Heart right ventricle (tissue), 16 donors: Measurements from ENCODE around the gene LLGL2. TPM values are rescaled to one million over a fixed set of nuclear protein-coding genes. Genes with fewer than 3 reads are reported as not detected.

ENCODE experiments used
- ATAC-seq, 8 donors: fragments of 200-7000 bp; cut with Tn5 transposase; one replicate each; pipeline ENCODE4 v1.9.1; 2020; ENCODE audit warnings: mild to moderate bottlenecking in 8 of 8, moderate library complexity in 8 of 8, moderate number of reproducible peaks in 1 of 8
- DNase-seq, 2 donors: peaks; one replicate each; pipeline ENCODE4 v3.0.0-alpha.2; 2020
- H3K27ac ChIP-seq, 10 donors: fragments of 200-600 bp; sonication (generic) in 2 of 10; one replicate each; pipeline versions ENCODE4 v1.5.0 to v1.8.0; 2020 to 2022; ENCODE audit warnings: mild to moderate bottlenecking in 3 of 10
- H3K27me3 ChIP-seq, 7 donors: fragments of 200-600 bp; one replicate each; pipeline ENCODE4 v1.8.0; 2021 to 2022; ENCODE audit warnings: mild to moderate bottlenecking in 2 of 7
- H3K36me3 ChIP-seq, 9 donors: fragments of 200-600 bp; sonication (generic) in 1 of 9; one replicate each; pipeline versions ENCODE4 v1.5.0 to v1.8.0; 2020 to 2022; ENCODE audit warnings: mild to moderate bottlenecking in 2 of 9
- H3K4me1 ChIP-seq, 9 donors: fragments of 200-600 bp; sonication (generic) in 1 of 9; one replicate each; pipeline versions ENCODE4 v1.5.0 to v1.8.0; 2020 to 2022; ENCODE audit warnings: mild to moderate bottlenecking in 4 of 9
- H3K4me3 ChIP-seq, 10 donors: fragments of 200-600 bp; sonication (generic) in 2 of 10; one replicate each; pipeline versions ENCODE4 v1.5.0 to v1.8.0; 2020 to 2022; ENCODE audit warnings: mild to moderate bottlenecking in 7 of 10, moderate library complexity in 2 of 10
- H3K9me3 ChIP-seq, 11 donors: fragments of 200-600 bp in 10 of 11; sonication (generic) in 2 of 11; one replicate each; pipeline versions ENCODE4 v1.5.0 to v1.8.0; 2013 to 2022; ENCODE audit warnings: mild to moderate bottlenecking in 2 of 11, control low read depth in 1 of 11, moderate library complexity in 1 of 11
- CTCF ChIP-seq, 9 donors: fragments of 200-600 bp; sonication (generic) in 2 of 9; IDR thresholded peaks; one replicate each; pipeline versions ENCODE4 v1.5.0 to v1.8.0; 2021 to 2022; ENCODE audit warnings: antibody characterized with exemption in 9 of 9, mild to moderate bottlenecking in 5 of 9, moderate library complexity in 1 of 9
- WGBS, 2 donors: extraction: QIAGEN DNeasy Blood & Tissue Kit; methylation state at CpG; one replicate each; pipeline ENCODE4 v1.1.7; 2013; ENCODE audit warnings: inconsistent platforms in 1 of 2; 5-methylcytosine and 5-hydroxymethylcytosine counted together
- intact Hi-C, 10 donors: fragments of 100-400 bp; cut with DNase I; formaldehyde crosslinking; loops; one replicate each; pipeline versions ENCODE4 v1.11.1 to v1.14.2; 2022
- polyA plus RNA-seq, 2 donors: library from polyadenylated mRNA; stranded (reverse); fragments of 200-250 nt; gene quantifications; one replicate each; pipeline ENCODE4 v1.2.3, GENCODE V29; 2013
- total RNA-seq, 10 donors: library from RNA; stranded (reverse); fragmentation: NEBNext Ultra II Directional in 3 of 10; extraction: Animal tissue kit (Norgen Biotek cat#: 25700) in 3 of 10; gene quantifications; one replicate each; pipeline versions ENCODE4 v1.2.1 to v1.2.4, GENCODE V29; 2021 to 2023
- donor health status: Arrhythmogenic right ventricular cardiomyopathy.
- donor health status: ischemic (EF 13 %, LVEDD 7.1; RV severe dilation, severe dysfunction).
- donor health status: healthy with polysubstance abuse.
- donor health status: DM: no; HTN: yes; CAD: no.
- donor health status: DM: no; HTN: no; CAD: no.
- donor health status: ischemic (EF 25% LVEDD 6.9; RV normal size, moderate dysfunction).
- donor health status: ischemic (EF 25% LVEDD 5.7; RV mildly dilated, moderate dysfunction).
- donor health status: healthy.
- donor health status: DM: yes; HTN: yes; CAD: no.
- donor health status: Ischemic cardiomyopathy.
- donor health status: ischemic (EF 35%, LVEDD 5.7; RV mildly dilated, moderate dysfunction).
- donor health status: nonischemic (EF 11% LVEDD 7.7; RV severe dilation, severe dysfunction).
- donor health status: DM: yes; HTN: yes; CAD: no.
- donor health status: PGD.
- donor health status: ischemic (EF 29% LVEDD 5.4; RV normal size, mild dysfunction).
- donor health status: nonischemic (EF 23%, LVEDD 6.1; RV moderate dilation, normal function).

The LLGL2 gene
- total and polyA plus RNA-seq, 12 donors: 1.1 to 14.8 (median 3.3) TPM

- peaks cover 0 to 98% (median 15%) of the 10 kb centered on the region in 9 donors for H3K36me3 ChIP-seq
- WGBS, 2 donors: 91% methylated on average over 21 of the region's 21 CpGs
- H3K4me1 ChIP-seq: peaks cover 23 to 49% (median 39%) of the 10 kb centered on the region in 9 donors
- no peak overlapping the region for H3K4me3 ChIP-seq
- no peaks in the 10 kb centered on the region for H3K9me3 ChIP-seq
- no peak for TF ChIP-seq CTCF (IDR thresholded peaks at IDR 0.05)
- peak overlapping the region in 1 of 10 donors; percentile 15 for H3K27ac ChIP-seq
- no peaks in the 10 kb centered on the region for H3K27me3 ChIP-seq
- ATAC-seq (no peak), DNase-seq (peak in 1 of 2 donors; percentile 11)
- intact Hi-C loops: no loop called here
These were observed 19.4 kb upstream of the LLGL2 start for GRCh38 chr17:75506134-75506533.

- peaks cover 25 to 51% (median 39%) of the 10 kb centered on the region in 9 donors for H3K4me1 ChIP-seq
- no peak for ATAC-seq
- peak overlapping the region in 3 of 10 donors; percentile 90 to 98 (median 92) for H3K27ac ChIP-seq
- peak in 1 of 2 donors; percentile 10 for DNase-seq
- H3K4me3 ChIP-seq: no peak overlapping the region
- peaks cover 0 to 100% (median 15%) of the 10 kb centered on the region in 9 donors for H3K36me3 ChIP-seq
- no peaks in the 10 kb centered on the region for H3K27me3 ChIP-seq
- WGBS, 2 donors: 90 to 92% methylated on average over 20 of the region's 20 CpGs
- no peaks in the 10 kb centered on the region for H3K9me3 ChIP-seq
- intact Hi-C loops: no loop called here
- no peak for TF ChIP-seq CTCF (IDR thresholded peaks at IDR 0.05)
These were observed 18.6 kb upstream of the LLGL2 start for GRCh38 chr17:75506888-75507287.

- Histone ChIP-seq H3K4me3 (peak overlapping the region in 1 of 10 donors; percentile 18), H3K36me3 (peaks cover 0 to 98% (median 15%) of the 10 kb centered on the region in 9 donors), H3K27ac (peak overlapping the region; percentile 79 to 98 (median 92)), H3K9me3 (no peaks in the 10 kb centered on the region), H3K27me3 (no peaks in the 10 kb centered on the region), H3K4me1 (peaks cover 31 to 62% (median 43%) of the 10 kb centered on the region in 9 donors)
- ATAC-seq: no peak
- intact Hi-C loops: no loop called here
- WGBS, 2 donors: 62 to 66% methylated on average over 27 of the region's 27 CpGs
- peak in 1 of 2 donors; percentile 18 for DNase-seq
- TF ChIP-seq CTCF (IDR thresholded peaks at IDR 0.05): no peak
These were observed 17.5 kb upstream of the LLGL2 start for GRCh38 chr17:75507733-75508719.

GRCh38 chr17:75508931-75509361, 16.6 kb upstream of the LLGL2 start:
- peak in 5 of 8 donors; percentile 5 to 16 (median 13) for ATAC-seq
- H3K36me3 ChIP-seq: peaks cover 0 to 97% (median 10%) of the 10 kb centered on the region in 9 donors
- H3K4me3 ChIP-seq: peak overlapping the region in 7 of 10 donors; percentile 15 to 96 (median 22)
- intact Hi-C loops: no loop called here
- no peaks in the 10 kb centered on the region for H3K9me3 ChIP-seq
- peak in 1 of 2 donors; percentile 32 for DNase-seq
- WGBS, 2 donors: 29 to 41% methylated on average over 5 of the region's 5 CpGs
- H3K4me1 ChIP-seq: peaks cover 31 to 72% (median 52%) of the 10 kb centered on the region in 9 donors
- TF ChIP-seq CTCF (IDR thresholded peaks at IDR 0.05): no peak
- H3K27ac ChIP-seq: peak overlapping the region; percentile 79 to 98 (median 92)
- no peaks in the 10 kb centered on the region for H3K27me3 ChIP-seq
